ENCODE data around the gene SERINC3. TPM values are rescaled to one million over a fixed set of nuclear protein-coding genes. Genes with fewer than 3 reads are reported as not detected.

The SERINC3 gene
- total RNA-seq, 2 donors from 2014 or later, result 58.2 to 59.8 TPM

- DNase-seq (ENCODE audit: low spot score in 2 of 2), result no peak
- H3K27ac Mint-ChIP-seq, result no peak overlapping the region
- H3K9me3 Mint-ChIP-seq, result no peaks in the 10 kb centered on the region
- H3K36me3 Mint-ChIP-seq, result no peaks in the 10 kb centered on the region
- ATAC-seq, result no peak
Observed at GRCh38 chr20:44461803-44462174, 60.1 kb downstream of the SERINC3 start.

GRCh38 chr20:44461142-44461802, 60.6 kb downstream of the SERINC3 start:
- DNase-seq (ENCODE audit: low spot score in 2 of 2) (no peak), ATAC-seq (no peak)
- H3K9me3 Mint-ChIP-seq, result no peaks in the 10 kb centered on the region
- no peaks in the 10 kb centered on the region for H3K36me3 Mint-ChIP-seq
- H3K27ac Mint-ChIP-seq, result no peak overlapping the region

- Mint-ChIP-seq H3K27ac (no peak overlapping the region), H3K36me3 (no peaks in the 10 kb centered on the region), H3K9me3 (no peaks in the 10 kb centered on the region)
- DNase-seq (ENCODE audit: low spot score in 2 of 2) (no peak), ATAC-seq (no peak)
Observed at GRCh38 chr20:44460795-44461141, 61.1 kb downstream of the SERINC3 start.

- no peak for DNase-seq (ENCODE audit: low spot score in 2 of 2)
- ATAC-seq, result no peak
- no peaks in the 10 kb centered on the region for H3K9me3 Mint-ChIP-seq
- H3K36me3 Mint-ChIP-seq, result no peaks in the 10 kb centered on the region
- no peak overlapping the region for H3K27ac Mint-ChIP-seq
Observed at GRCh38 chr20:44459271-44459670, 62.6 kb downstream of the SERINC3 start.

GRCh38 chr20:44457016-44457415, 64.9 kb downstream of the SERINC3 start:
- no peak for ATAC-seq
- no peak overlapping the region for H3K27ac Mint-ChIP-seq
- no peaks in the 10 kb centered on the region for H3K36me3 Mint-ChIP-seq
- no peak for DNase-seq (ENCODE audit: low spot score in 2 of 2)
- no peaks in the 10 kb centered on the region for H3K9me3 Mint-ChIP-seq

GRCh38 chr20:44456611-44457010, 65.3 kb downstream of the SERINC3 start:
- Mint-ChIP-seq H3K36me3 (no peaks in the 10 kb centered on the region), H3K9me3 (no peaks in the 10 kb centered on the region), H3K27ac (no peak overlapping the region)
- DNase-seq (ENCODE audit: low spot score in 2 of 2) (no peak), ATAC-seq (no peak)

GRCh38 chr20:44455126-44455525, 66.7 kb downstream of the SERINC3 start:
- H3K9me3 Mint-ChIP-seq, result no peaks in the 10 kb centered on the region
- no peak for DNase-seq (ENCODE audit: low spot score in 2 of 2)
- ATAC-seq, result no peak
- no peaks in the 10 kb centered on the region for H3K36me3 Mint-ChIP-seq
- no peak overlapping the region for H3K27ac Mint-ChIP-seq

- Mint-ChIP-seq H3K27ac (no peak overlapping the region), H3K36me3 (no peaks in the 10 kb centered on the region), H3K9me3 (no peaks in the 10 kb centered on the region)
- ATAC-seq, result no peak
- no peak for DNase-seq (ENCODE audit: low spot score in 2 of 2)
Observed at GRCh38 chr20:44454306-44454963, 67.4 kb downstream of the SERINC3 start.

- ATAC-seq (no peak), DNase-seq (ENCODE audit: low spot score in 2 of 2) (no peak)
- no peaks in the 10 kb centered on the region for H3K36me3 Mint-ChIP-seq
- no peak overlapping the region for H3K27ac Mint-ChIP-seq
- no peaks in the 10 kb centered on the region for H3K9me3 Mint-ChIP-seq
Observed at GRCh38 chr20:44450903-44451450, 70.9 kb downstream of the SERINC3 start.

- no peak for DNase-seq (ENCODE audit: low spot score in 2 of 2)
- ATAC-seq, result no peak
- Mint-ChIP-seq H3K36me3 (no peaks in the 10 kb centered on the region), H3K27ac (no peak overlapping the region), H3K9me3 (no peaks in the 10 kb centered on the region)
Observed at GRCh38 chr20:44450281-44450889, 71.5 kb downstream of the SERINC3 start.

- ATAC-seq (no peak), DNase-seq (ENCODE audit: low spot score in 2 of 2) (no peak)
- Mint-ChIP-seq H3K36me3 (no peaks in the 10 kb centered on the region), H3K9me3 (no peaks in the 10 kb centered on the region), H3K27ac (peak overlapping the region in 1 of 2 donors; percentile 86)
Observed at GRCh38 chr20:44449864-44450263, 72.0 kb downstream of the SERINC3 start.

GRCh38 chr20:44448753-44449546, 72.9 kb downstream of the SERINC3 start:
- Mint-ChIP-seq H3K27ac (peak overlapping the region in 1 of 2 donors; percentile 61), H3K36me3 (no peaks in the 10 kb centered on the region), H3K9me3 (no peaks in the 10 kb centered on the region)
- DNase-seq (ENCODE audit: low spot score in 2 of 2) (peak in 1 of 2 donors; percentile 31), ATAC-seq (peak in 1 of 2 donors; percentile 32)

- DNase-seq (ENCODE audit: low spot score in 2 of 2), result no peak
- Mint-ChIP-seq H3K27ac (peak overlapping the region in 1 of 2 donors; percentile 53), H3K9me3 (no peaks in the 10 kb centered on the region), H3K36me3 (no peaks in the 10 kb centered on the region)
- no peak for ATAC-seq
Observed at GRCh38 chr20:44447827-44448419, 73.9 kb downstream of the SERINC3 start.

All from activated naive CD4-positive, alpha-beta T cell treated with anti-CD3 and anti-CD28 coated beads, Interleukin-2, amount 50 U/mL, for 72 hours (primary cell).